Effector CD8-positive, alpha-beta T cell (primary cell): ENCODE data around the gene RPSA.
"Not testable (repeated sequence)": the region's sequence is repeated elsewhere in the genome, so short reads cannot be mapped to it uniquely, and the experiment has no call there.

ENCODE experiments used
- DNase-seq: peaks from one replicate; lab custom pipeline; 2025; lab: John Stamatoyannopoulos, UW

RPSA gene

DNA sequence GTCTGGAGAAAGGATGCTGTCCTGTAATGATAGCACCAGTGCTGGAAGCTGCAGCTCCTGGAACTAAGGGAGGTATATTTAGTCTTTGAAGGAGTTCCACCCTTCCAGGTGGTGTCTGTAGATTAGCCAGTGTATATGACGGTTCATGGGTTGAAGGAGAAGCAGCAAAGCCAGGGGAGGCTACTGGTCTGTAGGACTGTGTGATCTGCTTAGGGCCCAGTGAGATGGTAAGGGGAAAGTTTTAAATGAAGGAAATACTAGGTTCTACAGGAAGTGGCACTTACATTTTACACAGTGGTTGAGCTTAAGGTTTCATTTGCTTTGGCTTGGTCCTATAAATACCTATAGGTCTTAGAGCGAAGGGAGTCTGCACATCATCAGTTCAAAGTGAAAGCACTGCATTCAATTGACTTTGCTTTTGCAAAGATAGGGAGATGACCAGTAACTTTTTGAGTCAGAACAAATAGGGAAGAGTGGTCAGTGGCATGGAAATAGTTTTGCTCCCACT is 17.7 kb upstream of the RPSA start:
- no peak for DNase-seq

DNA sequence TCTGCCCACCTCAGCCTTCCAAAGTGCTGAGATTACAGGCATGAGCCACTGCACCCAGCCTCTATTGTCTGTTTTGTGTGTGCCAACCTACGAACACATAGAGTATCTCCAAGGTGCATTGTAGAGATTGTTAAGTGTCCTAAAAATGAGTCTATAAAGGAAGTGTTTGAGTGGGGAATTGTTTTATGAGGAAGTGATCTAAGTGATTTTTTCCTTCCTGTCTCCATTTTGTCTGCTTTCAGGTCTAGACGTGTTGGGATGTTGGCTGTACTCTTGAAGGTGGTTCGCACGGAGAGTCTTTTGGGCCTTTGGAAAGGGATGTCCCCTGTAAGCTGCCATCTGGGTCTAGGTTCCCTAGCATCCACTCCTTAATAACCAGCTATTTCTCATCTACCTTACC is 16.3 kb upstream of the RPSA start:
- DNase-seq = no peak

DNA sequence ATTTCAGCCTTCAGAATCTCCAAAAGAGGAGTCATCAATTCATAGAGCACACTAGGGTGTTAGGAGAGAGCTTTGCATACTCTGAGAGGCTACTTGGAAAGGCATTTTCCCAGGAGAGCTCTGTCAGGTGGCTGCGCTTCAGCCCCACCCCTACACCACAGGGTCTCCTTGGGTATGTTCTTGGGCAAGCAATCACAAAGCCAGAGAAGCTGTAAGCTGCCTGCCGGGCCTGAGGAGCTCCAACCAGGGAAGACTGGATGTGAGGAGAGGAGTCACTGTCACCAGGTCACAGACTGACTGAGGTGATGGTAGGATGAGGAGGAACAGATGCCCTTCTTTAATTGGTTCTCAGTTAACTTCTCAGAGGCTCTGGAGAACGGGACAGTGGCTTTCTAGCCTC is 9.8 kb upstream of the RPSA start:
- no peak for DNase-seq

DNA sequence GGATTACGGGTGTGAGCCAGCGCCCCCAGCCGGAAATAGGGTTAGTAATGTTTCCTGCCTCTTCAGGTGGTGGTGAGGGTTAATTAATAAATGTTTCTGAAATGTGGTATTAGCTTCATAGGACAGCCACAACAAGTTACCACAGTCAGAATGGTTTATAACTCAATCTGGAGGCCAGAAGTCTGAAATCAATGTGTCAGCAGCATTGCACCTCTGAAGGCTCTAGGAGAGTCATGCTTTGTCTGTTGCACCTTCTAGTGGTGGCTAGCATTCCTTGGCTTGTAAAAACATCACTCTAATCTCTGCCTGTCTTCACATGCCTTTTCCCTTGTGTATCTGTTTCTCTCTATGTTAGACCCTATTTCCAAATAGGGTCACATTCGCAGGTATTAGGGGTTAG is 7.8 kb upstream of the RPSA start:
- DNase-seq = no peak

DNA sequence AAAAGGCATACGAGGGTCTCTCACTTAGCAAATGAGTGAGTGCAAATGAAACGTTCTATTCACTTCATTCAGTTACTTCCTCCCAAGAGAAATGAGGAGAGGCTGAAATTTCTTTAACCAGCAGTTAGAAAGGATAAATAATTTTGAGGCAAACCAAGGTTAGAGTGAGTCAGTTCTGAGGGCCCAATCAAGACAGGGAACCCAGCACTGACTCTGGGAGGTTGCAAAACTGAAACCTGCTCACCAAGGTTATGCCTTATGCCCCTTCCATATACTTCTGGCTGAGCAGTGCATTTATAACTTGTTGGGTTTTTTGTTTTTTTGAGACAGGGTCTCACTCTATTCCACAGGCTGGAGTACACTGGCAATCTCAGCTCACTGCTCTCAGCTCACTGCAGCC is 4.5 kb upstream of the RPSA start:
- no peak for DNase-seq

DNA sequence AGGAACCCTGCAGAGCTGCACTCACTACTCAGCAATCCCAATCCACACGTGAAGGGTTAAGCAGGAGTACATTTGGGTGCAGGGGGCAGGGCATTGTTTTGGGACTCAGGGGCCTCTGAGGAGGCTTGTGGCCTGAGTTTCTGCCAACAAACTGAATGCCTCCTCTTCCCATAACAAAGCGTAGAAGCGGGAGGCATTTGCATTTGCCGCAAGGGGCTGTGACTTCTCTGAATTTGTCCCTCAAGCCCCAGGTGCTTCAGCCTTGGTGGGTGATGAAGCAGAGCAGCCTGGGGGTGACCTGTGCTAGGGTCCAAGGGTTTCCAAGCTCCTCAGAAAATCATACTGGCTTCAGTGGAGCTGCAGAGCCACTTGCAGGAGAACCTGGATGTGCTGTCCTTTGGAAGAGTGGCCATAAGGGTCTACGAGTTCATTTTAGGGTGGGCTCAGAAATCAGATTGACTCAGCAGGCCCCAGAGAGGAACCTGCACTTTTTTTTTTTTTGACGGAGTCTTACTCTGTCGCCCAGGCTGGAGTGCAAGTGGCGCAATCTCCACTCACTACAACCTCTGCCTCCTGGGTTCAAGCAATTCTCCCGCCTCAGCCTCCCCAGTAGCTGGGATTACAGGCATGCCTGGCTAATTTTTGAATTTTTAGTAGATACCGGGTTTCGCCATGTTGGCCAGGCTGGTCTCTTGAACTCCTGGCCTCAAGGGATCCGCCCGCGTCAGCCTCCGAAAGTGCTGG is 1.4 kb upstream of the RPSA start:
- DNase-seq = no peak

DNA sequence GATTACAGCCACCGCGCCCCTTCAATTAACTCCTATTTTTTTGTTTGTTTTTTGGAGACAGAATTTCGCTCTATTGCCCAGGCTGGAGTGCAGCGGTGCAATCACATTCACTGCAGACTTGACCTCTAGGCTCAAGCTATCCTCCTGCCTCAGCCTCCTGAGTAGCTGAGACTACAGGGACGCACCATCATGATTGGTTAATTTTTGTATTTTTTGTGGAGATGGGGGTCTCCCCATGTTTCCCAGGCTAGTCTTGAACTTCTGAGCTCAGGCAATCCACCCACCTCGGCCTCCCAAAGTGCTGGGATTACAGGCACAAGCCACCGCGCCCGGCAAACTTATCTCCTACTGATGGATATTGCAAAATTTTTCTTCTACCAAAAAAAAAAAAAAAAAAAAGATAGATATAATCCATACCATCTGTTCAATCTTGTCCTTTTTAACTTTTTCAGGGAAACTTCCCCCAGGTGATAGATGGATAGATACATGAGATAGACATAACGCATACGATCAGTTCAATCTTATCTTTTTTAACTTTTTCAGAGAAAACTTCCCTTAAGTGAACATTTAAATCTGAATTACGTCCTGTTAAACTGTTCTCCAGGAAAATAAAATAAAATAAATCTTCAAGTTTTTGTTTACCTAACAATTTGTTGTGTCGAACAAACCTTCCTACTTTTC is 693 bp upstream of the RPSA start:
- no peak for DNase-seq

DNA sequence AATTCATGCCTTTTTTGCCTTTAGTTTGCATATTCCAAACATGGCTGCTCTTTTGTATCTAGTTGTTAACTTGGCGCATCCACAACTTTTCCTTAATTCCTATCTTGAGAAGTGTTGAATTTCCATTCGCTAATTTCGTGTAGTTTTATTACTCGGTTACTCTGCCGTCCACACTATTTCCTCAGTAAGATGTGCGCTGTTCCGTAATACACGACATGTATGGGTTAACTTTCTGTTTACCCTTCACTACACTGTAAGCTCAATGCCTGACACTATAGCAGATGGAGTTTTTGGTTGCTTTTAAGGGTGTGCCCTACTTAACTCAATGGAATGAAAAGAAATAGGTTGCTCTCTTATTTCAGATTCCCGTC is 724 bp downstream of the RPSA start:
- no peak for DNase-seq

DNA sequence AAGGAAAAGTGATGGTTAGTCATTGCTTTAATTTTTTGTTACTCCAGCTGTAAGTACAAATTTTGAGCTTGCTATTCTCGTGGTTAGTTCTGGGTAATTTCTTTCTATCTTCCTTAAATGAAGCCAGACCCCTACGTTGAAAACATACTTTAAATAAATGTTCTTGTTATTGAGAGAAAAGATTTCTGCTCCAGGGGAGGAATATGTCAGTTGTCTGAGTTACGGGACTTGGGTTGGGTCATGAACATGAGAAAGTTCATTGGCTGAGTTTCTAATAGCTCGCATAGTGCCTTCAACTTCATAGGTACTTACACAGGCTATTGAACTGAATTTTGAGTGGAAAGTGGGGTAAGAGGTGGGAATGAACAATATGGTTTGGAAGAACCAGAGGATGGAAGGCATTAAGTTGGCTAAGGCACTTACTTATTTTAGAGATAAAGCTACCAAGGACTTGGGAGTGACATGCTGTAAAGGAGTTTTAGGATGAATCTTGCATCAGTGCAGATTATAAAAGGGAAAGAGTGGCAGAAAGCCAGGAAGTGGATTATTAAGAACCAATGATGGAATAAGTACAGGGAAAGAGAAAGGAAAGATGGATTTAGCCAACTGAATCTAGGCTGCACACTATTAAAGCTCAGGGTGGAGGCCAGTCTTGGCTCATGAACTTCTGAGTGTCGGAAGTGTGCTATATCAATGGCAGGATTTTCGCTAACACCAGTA is 1.4 kb downstream of the RPSA start:
- DNase-seq = no peak

DNA sequence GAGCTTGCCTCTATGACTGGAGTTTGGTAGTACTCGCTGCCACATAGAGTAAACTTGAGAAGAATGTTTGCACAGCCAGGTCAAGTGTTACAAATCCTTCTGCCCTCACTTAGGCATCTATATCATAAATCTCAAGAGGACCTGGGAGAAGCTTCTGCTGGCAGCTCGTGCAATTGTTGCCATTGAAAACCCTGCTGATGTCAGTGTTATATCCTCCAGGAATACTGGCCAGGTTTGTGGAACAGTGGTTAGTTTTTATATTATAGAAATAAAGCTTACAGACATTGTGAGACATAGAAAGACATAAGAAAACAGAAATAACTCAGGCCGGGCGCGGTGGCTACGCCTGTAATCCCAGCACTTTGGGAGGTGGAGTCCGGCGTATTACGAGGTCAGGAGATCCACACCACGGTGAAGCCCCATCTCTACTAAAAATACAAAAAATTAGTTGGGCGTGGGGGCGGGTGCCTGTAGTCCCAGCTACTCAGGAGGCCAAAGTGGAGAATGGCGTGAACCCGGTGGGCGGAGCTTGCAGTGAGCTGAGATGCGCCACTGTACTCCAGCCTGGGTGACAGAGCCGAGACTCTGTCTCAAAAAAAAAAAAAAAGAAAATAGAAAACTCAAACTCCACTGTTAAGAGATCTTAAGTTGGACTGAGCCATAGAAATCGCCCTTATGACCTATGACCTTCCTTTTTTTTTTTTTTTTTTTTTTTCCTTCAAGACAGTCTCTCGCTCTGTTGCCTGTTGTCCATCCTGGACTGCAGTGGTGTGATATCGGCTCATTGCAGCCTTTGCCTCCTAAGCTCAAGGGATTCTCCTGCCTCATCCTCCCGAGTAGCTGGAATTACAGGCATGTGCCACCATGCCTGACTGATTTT is 2.2 kb downstream of the RPSA start:
- no peak for DNase-seq

DNA sequence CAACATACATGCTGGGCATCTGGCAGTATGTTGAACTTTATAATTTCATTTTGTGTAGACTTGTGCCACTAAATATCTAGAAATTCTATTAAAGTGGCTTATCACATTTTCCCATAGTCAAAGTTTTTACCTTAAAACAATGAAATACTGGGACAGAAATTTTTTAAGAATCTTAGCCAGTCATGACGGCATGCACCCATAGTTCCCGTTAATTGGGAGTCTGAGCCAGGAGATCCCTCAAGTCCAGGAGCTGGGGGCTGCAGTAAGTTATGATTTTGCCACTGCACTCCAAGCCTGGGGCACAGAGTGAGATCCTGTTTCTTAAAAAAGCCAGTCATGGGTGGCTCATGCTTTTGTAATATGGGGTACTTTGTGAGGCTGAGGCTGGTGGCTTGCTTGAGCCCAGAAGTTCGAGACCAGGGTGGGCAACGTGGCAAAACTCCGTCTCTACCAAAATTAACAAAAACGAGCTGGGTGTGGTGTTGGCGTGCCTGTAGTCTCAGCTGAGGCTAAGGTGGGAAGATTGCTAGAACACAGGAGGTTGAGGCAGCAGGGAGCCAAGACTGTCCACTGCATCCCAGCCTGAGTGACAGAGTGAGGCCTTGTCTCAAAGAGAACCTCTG is 3.1 kb downstream of the RPSA start:
- DNase-seq = no peak

DNA sequence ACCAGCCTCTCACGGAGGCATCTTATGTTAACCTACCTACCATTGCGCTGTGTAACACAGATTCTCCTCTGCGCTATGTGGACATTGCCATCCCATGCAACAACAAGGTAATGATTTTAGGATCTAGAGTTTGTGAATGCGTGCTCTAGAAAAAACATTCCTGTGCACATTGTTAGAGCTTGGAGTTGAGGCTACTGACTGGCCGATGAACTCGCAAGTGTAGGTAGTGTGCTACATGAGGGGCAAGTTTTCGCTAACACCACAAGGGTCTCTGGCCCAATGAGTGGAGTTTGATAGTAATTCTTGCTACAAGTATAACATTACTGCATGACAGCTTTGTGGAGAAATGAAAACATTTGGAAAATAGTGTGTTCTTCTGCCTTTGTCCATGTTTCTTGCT is 4.4 kb downstream of the RPSA start:
- DNase-seq = no peak

DNA sequence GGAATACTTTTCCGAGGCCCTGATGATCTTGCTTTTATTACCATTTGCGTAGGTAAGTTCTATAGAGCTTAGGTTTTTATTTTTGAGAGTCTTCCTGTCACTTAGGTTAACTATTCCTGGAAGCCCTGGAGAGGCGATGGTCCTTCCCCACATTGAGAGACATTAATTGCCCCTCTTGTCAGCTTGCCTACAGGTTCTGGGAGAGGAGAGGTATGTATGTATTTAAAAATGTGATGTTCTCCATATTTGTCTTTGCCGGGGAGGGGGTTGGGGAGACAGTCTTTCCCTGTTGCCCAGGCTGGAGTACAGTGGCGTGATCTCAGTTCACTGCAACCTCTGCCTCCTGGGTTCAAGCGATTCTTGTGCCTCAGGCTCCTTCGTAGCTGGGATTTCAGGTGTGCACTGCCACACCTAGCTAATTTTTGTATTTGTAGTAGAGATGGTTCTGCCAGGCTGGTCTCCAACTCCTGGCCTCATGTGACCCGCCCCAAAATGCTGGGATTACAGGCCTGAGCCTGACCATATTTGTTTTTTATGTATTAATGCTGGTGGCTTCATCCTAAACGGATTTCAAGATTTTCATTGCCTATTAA is 6.2 kb downstream of the RPSA start:
- no peak for DNase-seq

DNA sequence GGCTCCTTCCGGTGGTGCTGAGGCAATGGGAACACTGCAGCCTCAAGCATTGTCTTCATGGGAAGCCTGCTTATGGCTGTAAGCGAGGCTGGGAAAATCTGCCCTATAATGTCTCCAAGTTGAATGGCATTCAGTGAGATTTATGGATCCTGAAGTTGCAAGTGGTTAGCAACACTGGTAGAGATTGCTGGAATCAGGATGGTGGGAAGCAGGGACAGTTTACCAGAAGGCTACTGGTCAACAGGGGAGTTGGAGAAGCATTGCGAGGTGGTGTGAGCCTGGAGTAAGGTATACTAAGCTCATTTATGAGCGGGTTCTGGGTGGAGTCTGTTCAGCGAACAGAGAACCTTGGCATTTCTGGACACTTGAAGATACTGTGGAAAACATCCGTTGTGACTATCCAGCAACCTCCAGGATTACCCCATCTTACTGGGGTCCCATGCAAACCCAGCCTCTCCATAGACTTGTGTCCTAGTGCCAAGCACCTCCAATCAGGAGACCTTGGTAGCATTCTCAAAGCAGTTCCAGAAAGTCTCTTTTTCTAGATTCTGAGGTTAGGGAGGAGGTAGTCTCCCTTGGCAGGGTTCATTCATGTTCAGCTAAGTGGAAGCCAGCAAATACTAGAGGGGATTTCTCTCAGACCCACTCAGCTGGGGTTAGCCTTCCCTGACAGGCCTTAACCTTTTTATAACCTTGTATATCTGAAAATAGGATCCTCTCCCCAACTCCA is 7.3 kb downstream of the RPSA start:
- no peak for DNase-seq

DNA sequence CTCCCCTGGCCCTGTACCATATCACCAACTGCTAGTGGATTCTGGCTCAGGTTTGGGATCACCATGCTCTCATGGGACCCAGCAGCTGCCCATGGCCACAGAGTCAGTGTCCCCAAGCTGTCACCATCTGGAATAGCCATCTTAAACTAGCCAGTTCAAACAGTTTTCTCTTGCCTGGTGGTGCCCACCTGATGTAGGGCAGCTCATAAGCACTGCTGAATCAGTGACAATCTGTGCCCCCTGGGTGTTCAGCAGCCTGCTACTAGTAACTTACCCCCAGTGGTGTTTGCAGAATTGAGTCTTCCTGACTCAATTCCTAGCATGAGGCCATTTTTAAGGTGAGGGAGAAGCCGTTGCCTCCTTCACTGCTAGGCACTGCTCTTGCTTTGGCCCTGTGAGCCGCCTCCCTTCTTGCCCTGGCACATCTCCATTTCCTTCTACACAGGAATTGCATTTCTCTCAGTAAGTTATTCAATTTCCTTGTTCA is 7.9 kb downstream of the RPSA start:
- DNase-seq = no peak

DNA sequence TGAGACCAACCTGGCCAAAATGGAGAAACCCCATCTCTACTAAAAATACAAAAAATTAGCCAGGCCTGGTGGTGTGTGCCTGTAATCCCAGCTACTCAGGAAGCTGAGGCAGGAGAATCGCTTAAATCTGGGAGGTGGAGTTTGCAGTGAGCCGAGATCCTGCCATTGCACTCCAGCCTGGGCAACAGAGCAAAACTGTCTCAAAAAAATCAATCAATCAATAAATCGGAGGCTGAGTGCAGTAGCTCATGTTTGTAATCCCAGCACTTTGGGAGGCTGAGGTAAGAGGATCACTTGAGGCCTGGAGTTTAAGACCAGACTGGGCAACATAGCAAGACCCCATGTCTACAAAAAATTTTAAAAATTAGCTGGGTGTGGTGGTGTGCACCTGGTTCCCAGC is 8.8 kb downstream of the RPSA start:
- not testable (repeated sequence) for DNase-seq

DNA sequence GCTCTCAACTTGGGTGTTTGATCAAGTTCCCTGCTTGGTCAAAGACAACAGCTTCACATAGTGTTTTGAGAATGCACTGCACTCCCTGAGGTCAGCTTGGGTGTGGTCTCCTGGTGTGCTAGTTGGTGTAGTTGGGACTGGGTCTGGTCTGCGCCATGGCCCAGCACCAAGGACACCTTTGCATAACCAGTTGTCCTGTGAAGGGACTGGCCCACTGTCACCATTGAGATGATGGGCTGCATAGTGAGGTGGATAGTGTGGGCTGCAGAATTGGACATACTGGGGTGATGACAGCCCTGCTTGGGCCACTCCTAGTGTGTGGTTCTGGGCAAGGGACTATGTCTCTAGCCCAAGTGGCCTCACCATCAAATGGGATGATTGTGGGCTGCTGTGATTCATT is 9.5 kb downstream of the RPSA start:
- DNase-seq = no peak

DNA sequence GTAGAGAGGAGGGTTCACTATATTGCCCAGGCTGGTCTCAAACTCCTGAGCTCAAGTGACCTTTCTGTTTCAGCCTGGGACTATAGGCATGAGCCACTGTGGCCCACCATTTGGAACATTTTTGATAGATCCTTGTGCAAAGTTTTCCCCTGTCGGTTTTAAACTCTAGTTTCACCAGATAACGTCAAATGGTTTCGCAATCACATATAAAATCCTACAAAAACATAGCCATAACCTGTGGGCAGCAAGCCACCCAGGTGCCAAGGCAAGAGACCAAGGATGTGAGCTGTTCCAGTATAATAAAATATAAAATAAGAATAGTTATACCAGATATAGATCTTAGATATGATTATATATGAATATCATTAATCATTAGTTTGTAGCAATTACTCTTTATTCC is 10.5 kb downstream of the RPSA start:
- DNase-seq = not testable (repeated sequence)

DNA sequence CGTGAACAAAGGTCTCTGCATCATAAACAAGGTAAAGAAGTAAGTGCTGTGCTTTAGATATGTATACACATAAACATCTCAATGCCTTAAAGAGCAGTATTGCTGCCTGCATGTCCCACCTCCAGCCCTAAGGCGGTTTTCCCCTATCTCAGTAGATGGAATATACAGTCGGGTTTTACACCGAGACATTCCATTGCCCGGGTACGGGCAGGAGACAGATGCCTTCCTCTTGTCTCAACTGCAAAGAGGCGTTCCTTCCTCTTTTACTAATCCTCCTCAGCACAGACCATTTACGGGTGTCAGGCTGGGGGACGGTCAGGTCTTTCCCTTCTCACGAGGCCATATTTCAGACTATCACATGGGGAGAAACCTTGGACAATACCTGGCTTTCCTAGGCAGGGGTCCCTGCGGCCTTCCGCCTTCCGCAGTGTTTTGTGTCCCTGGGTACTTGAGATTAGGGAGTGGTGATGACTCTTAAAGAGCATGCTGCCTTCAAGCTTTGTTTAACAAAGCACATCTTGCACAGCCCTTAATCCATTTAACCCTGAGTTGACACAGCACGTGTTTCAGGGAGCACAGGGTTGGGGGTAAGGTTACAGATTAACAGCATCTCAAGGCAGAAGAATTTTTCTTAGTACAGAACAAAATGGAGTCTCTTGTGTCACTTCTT is 12.2 kb downstream of the RPSA start:
- not testable (repeated sequence) for DNase-seq
